ENCODE results near the gene FAM114A2. TPM values are rescaled to one million over a fixed set of nuclear protein-coding genes. Genes with fewer than 3 reads are reported as not detected.

Gene FAM114A2
- total RNA-seq, 2 donors from 2014 or later: 18.0 to 19.7 TPM

GRCh38 chr5:154059583-154059982, 20.9 kb upstream of the FAM114A2 start:
- 89 to 97% methylated on average over 4 of the region's 4 CpGs for WGBS, 2 experiments (ENCODE audit: insufficient coverage in 1 of 2, insufficient read length in 1 of 2)

GRCh38 chr5:154059039-154059430, 20.3 kb upstream of the FAM114A2 start:
- no peaks in the 10 kb centered on the region for H3K27me3 Mint-ChIP-seq (ENCODE audit: insufficient read depth)
- H3K9ac ChIP-seq (ENCODE audit: extremely low read depth, low read length, poor library complexity, severe bottlenecking): no peak overlapping the region
- TF ChIP-seq CTCF (conservative IDR thresholded peaks at IDR 0.05): no peak
- no peaks in the 10 kb centered on the region for H3K27me3 ChIP-seq (ENCODE audit: control insufficient read depth, insufficient read depth, low read length, poor library complexity, severe bottlenecking)
- no peak for DNase-seq
- WGBS, 2 experiments (ENCODE audit: insufficient coverage in 1 of 2, insufficient read length in 1 of 2): 50 to 72% methylated on average over 6 of the region's 6 CpGs
- H3K9me3 ChIP-seq (ENCODE audit: control insufficient read depth, low read length): no peaks in the 10 kb centered on the region
- peaks cover 4% of the 10 kb centered on the region for H3K36me3 Mint-ChIP-seq (ENCODE audit: low read depth)
- peaks cover 13% of the 10 kb centered on the region for H3K36me3 ChIP-seq (ENCODE audit: control insufficient read depth, insufficient read depth, low read length)
- H3K4me1 ChIP-seq (ENCODE audit: control insufficient read depth, insufficient read depth, low read length): no peaks in the 10 kb centered on the region
- H3K4me3 ChIP-seq (ENCODE audit: low read length): no peak overlapping the region
- no peak overlapping the region for H3K27ac Mint-ChIP-seq
- peaks cover 5% of the 10 kb centered on the region for H3K4me1 Mint-ChIP-seq
- no peak overlapping the region for H3K4me3 Mint-ChIP-seq
- H3K9me3 Mint-ChIP-seq: no peaks in the 10 kb centered on the region
- no peak overlapping the region for H3K27ac ChIP-seq (ENCODE audit: low read depth, low read length)

More at GRCh38 chr5:154059583-154059982, 20.9 kb upstream of the FAM114A2 start:
- TF ChIP-seq CTCF (conservative IDR thresholded peaks at IDR 0.05): no peak
- H3K27ac ChIP-seq (ENCODE audit: low read depth, low read length): no peak overlapping the region
- no peaks in the 10 kb centered on the region for H3K9me3 ChIP-seq (ENCODE audit: control insufficient read depth, low read length)
- Mint-ChIP-seq H3K27me3 (ENCODE audit: insufficient read depth) (no peaks in the 10 kb centered on the region), H3K4me1 (peaks cover 5% of the 10 kb centered on the region), H3K9me3 (no peaks in the 10 kb centered on the region), H3K36me3 (ENCODE audit: low read depth) (peaks cover 2% of the 10 kb centered on the region), H3K4me3 (no peak overlapping the region), H3K27ac (no peak overlapping the region)
- H3K36me3 ChIP-seq (ENCODE audit: control insufficient read depth, insufficient read depth, low read length): peaks cover 7% of the 10 kb centered on the region
- H3K9ac ChIP-seq (ENCODE audit: extremely low read depth, low read length, poor library complexity, severe bottlenecking): no peak overlapping the region
- no peak for DNase-seq
- H3K4me1 ChIP-seq (ENCODE audit: control insufficient read depth, insufficient read depth, low read length): no peaks in the 10 kb centered on the region
- no peaks in the 10 kb centered on the region for H3K27me3 ChIP-seq (ENCODE audit: control insufficient read depth, insufficient read depth, low read length, poor library complexity, severe bottlenecking)
- H3K4me3 ChIP-seq (ENCODE audit: low read length): no peak overlapping the region

GRCh38 chr5:154058055-154059038, 19.6 kb upstream of the FAM114A2 start:
- Mint-ChIP-seq H3K36me3 (ENCODE audit: low read depth) (peaks cover 10% of the 10 kb centered on the region), H3K4me1 (peaks cover 5% of the 10 kb centered on the region), H3K27ac (no peak overlapping the region), H3K4me3 (no peak overlapping the region), H3K27me3 (ENCODE audit: insufficient read depth) (no peaks in the 10 kb centered on the region), H3K9me3 (no peaks in the 10 kb centered on the region)
- Histone ChIP-seq H3K9ac (ENCODE audit: extremely low read depth, low read length, poor library complexity, severe bottlenecking) (no peak overlapping the region), H3K27ac (ENCODE audit: low read depth, low read length) (no peak overlapping the region), H3K4me1 (ENCODE audit: control insufficient read depth, insufficient read depth, low read length) (no peaks in the 10 kb centered on the region), H3K9me3 (ENCODE audit: control insufficient read depth, low read length) (no peaks in the 10 kb centered on the region), H3K27me3 (ENCODE audit: control insufficient read depth, insufficient read depth, low read length, poor library complexity, severe bottlenecking) (no peaks in the 10 kb centered on the region), H3K4me3 (ENCODE audit: low read length) (no peak overlapping the region), H3K36me3 (ENCODE audit: control insufficient read depth, insufficient read depth, low read length) (peaks cover 19% of the 10 kb centered on the region)
- 81 to 91% methylated on average over 8 to 10 of the region's 10 CpGs for WGBS, 2 experiments (ENCODE audit: insufficient coverage in 1 of 2, insufficient read length in 1 of 2)
- no peak for DNase-seq
- TF ChIP-seq CTCF (conservative IDR thresholded peaks at IDR 0.05): no peak

All from endodermal cell (in vitro differentiated cells).